H4 (cell line): ENCODE results near the gene DMC1. TPM values are rescaled to one million over a fixed set of nuclear protein-coding genes. Genes with fewer than 3 reads are reported as not detected.
A peak's percentile ranks its signal among the peaks of the same experiment; 100 is the strongest.
"Not testable (repeated sequence)": the region's sequence is repeated elsewhere in the genome, so short reads cannot be mapped to it uniquely, and the experiment has no call there.

Source experiments
- DNase-seq: peaks from one replicate; pipeline ENCODE4 v3.0.0-alpha.2; 2015; ENCODE audit warnings: low spot score
- total RNA-seq: library from RNA; depleted of rRNA; stranded (reverse); fragments of >200 nt; shearing (Covaris generic); gene quantifications from 2 replicates; pipeline ENCODE4 v1.2.3, GENCODE V29; 2014; rRNA removed

DMC1 gene, protein sequence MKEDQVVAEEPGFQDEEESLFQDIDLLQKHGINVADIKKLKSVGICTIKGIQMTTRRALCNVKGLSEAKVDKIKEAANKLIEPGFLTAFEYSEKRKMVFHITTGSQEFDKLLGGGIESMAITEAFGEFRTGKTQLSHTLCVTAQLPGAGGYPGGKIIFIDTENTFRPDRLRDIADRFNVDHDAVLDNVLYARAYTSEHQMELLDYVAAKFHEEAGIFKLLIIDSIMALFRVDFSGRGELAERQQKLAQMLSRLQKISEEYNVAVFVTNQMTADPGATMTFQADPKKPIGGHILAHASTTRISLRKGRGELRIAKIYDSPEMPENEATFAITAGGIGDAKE
- 0.14 and 3.7 TPM in 2 replicates for total RNA-seq

DNA sequence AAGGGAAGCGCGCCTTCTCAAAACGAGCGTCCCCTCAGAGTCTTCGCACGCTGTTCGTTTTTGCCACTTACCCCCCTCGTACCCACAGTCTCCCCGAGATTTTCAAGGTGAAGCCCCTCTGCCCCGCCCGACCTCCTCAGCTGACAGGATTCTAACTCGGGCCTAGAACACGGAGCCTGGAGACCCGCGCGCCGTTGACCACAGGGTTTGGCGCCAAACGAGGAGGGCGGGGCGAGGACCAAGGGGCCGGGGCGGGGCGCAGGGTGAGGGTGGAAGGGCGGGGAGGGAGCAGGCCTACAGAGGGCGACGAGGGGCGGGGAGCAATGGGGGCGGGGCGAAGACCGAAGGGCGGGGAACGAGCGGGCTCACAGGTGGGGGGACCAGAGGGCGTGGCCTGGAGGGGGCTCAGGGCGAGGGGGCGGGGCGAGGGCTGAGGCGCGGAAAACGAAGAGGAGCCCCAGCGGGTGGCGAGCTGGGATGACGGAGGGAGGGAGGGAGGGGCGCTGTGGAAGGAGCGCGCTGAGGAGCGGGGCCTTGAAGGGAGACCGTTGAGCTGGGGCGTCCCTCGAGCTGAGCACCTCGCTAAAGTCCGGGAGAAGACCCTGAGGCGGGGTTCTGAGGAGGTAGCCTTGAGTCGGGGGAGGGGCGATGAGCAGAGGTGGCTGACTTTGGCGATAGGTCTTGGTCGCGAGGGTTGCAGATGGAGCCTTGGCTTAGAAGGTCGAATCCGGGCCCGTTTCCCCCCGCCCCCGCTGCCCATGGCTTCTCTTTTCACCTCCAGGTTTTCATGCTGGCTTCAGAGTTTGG lies at the start of gene DMC1:
TSS of gene DMC1 (minus strand) at position 212 of the 807 bp plus-strand sequence. CDS start 1,927 bp downstream, outside the sequence.
- DNase-seq = peak; percentile 75

DNA sequence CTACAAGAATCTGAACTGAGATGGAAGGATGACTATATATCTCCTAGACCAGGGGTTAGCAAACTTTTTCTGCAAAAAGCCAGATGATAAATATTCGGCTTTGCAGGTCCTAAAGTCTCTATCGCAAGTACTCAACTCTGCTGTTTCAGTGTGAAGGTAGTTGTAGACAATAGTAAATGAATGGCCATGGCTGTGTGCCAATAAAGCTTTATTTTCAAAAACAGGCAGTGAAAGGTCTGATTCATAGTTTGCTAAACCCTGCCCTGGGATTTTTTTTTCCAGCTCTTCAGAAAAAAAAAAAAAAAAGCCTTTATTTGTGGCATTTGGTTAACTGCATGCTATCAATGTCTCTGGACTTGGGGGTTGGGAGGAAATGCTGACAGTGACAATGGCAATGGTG lies 48.7 kb upstream of the DMC1 start:
- DNase-seq = no peak

DNA sequence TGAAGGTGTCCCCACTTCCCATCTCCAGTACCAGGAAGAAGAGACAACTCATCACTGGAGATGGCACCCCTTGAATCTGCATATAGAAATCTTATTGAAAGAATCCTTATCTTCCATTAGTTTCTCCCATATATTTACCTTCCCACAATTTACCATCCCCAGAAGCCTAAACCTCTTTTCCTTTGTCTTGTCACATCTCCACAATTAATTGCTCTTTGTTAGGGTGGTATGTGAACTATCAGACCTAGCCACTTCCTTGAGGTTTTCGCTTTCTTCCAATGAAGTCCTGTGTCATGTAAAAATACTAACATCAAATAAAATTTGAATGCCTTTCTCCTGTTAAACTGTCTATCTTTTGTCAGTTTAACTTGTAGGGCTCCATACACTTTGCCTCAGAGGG lies 48.3 kb upstream of the DMC1 start:
- DNase-seq = no peak

DNA sequence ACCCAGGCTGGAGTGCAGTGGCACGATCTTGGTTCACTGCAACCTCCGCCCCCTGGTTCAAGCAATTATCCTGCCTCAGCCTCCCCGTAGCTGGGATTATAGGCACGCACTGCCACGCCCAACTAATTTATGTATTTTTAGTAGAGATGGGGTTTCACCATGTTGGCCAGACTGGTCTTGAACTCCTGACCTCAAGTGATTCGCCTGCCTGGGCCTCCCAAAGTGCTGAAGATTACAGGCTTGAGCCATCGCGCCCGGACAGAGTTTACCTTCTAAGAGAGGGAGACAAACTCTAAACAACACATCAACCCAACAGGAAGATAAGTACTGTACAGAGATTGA lies 45.1 kb upstream of the DMC1 start:
- not testable (repeated sequence) for DNase-seq

DNA sequence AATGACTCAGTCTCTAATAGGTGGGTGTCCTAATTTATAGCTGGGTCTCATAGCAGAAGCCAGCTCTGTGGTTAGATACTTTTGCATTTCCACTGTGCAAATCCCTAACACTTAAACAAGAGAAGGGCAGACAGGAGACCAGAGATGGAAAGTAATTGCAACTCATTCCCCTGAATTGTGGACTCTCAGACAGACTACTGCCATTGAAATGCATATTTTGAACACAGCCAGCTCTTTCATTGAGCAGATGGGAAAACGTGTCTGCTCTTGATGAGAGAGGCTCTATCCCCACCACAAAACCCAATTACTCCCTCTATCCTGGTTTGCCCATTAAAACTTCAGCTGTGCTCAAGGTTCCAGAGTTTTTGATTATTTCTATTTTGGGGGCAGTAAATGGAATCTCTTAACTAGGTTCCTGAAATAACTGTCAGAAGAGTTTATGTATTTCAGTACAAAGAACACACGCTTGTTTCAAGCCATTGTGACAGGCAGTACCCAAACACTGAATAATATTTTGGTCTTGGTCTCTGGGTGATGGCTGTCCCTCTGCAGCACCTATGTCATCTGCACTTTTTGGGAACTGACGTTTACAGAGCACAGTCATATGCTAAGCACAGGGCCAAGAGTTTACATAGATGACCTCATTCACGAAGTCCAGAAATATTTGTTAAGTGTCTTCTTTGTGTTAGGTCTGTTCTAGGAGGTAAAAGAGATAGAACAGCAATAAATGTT lies 44.5 kb upstream of the DMC1 start:
- no peak for DNase-seq

DNA sequence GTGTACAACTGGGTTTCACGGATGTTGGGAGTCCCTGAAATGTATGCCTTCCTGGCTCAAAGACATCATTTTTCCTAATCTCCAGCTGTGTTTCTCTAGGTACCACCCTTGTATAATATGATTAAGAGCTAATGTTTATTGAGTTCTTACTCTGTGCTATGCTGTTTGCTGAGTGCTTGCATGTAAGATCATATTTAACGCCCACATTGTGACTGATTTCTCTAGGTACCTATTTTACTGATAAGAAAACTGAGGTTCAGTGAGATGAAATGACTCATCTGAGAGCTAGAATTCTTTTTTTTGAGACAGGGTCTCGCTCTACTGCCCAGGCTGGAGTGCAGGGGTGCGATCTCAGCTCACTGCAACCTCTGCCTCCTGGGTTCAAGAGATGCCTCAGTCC lies 43.6 kb upstream of the DMC1 start:
- no peak for DNase-seq

DNA sequence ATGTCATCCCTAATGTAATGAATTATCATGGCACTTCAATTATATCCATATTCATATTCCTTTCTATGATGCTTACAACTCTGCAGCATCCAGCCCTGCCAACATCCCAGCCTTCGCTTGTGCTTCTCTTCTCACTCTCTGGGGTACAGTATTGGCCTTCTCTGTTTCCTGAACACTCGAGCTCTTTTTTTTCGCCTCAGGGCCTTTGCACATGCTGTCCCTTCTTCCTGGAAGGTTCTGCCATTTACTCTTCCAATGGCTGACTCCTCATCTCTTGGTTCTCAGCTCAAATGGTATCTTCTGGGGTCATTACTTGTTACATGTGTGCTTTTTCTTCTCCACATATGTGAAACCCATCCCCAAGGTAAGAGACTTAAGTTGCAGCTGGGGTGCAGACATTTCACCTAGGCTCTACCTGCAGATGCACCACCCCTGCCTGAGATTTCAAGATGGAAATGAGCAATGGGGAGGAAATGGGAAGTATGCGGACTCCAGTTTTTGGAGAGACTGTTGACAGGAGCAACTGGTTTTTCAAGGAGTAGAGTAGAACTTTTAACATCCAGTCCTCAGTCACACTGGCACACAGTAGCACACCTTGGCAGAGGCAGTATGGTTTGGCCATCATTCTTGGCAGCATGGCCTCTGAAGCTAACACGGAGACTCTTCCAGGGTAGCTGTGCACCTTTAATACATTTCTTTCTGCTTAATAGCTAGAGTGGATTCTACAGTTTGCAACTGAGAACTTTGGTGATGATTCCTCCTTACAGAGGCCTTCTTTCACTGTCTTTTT lies 42.4 kb upstream of the DMC1 start:
- no peak for DNase-seq

DNA sequence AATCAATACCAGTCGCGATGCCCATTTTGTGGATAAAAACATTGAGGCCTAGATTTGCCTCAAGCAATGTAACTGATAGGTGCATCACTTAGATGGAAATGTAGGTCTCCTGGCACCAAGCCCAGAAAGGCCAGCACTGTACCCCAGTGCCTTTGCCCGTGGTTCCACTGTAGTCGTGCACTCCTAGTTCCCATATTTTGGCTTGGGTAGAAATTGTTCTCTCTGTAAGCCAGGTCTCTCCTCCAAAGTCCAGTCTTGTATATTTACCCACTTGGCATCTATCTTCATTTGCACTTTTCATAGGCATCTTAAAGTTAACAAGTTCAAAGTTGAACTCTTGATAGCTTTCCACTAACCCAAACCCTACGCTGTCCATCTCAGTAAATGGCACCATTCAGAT lies 41.6 kb upstream of the DMC1 start:
- DNase-seq = no peak

DNA sequence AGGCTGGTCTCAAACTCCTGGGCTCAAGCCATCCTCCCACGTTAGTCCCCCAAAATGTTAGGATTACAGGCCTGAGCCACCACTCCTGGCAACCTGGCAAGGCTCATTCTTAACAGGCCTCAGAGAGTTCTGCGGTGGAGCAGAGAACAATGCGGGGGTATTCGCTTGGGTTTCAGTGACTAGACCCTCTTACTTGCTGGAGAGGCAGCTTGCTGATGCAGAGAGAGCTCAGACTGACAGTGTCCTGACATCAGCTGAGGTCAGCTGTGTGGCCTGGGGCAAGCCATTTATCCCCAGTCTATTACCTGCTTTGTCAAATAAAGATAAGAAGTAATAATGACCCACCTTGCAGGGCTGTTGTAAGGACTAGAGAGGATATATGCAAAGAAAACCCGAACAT lies 40.3 kb upstream of the DMC1 start:
- no peak for DNase-seq

DNA sequence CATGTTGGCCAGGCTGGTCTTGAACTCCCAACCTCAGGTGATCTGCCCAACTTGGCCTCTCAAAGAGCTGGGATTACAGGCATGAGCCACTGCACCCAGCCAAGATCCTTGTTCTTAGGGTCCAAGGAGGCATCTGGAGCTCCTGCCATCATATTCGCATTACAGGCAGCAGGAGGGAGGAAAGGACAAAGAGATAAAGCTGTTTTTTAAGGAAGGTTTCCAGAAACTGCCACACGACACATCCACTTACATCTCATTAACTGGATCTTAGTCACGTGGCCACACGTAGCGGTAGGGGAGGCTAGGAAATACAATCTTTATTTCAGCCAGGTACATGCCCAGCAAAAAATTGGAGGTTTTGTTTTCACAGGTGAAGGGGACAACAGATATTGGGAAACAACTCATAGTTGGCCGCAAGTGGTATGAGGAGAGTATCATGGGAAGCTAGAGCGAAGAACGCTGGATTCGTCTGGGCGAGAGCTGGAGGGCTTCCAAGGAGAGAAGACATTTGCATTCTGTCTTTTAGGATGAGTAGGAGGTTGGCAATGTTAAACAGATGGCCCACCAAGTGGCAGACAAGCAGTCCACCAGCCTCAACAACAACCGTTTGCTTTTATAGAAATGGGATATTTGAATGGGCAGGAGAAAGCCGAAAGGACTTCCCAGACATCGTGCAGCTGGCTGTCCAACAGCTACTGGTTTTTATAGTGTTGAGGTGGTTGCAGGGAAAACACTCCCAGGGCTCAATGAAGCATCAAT lies 39.2 kb upstream of the DMC1 start:
- no peak for DNase-seq

DNA sequence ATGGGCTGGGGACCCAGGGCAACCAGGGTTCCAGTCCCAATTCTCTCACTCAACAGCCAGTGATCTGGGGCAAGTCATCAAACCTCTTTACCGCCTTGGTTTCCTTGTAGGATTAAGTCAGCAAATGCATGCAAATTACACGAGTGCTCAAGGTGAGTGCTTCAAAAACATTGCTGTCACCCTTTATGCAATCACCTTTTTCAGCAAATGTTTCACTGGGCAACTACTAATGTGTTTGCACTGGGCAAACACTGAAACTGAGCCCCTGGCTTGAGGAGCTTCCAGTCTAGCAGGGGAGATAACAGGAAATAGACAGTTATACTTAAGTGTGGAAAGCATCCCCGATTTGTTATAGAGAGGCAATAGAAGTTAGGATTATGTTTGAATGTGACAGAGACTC lies 37.7 kb upstream of the DMC1 start:
- DNase-seq = no peak

DNA sequence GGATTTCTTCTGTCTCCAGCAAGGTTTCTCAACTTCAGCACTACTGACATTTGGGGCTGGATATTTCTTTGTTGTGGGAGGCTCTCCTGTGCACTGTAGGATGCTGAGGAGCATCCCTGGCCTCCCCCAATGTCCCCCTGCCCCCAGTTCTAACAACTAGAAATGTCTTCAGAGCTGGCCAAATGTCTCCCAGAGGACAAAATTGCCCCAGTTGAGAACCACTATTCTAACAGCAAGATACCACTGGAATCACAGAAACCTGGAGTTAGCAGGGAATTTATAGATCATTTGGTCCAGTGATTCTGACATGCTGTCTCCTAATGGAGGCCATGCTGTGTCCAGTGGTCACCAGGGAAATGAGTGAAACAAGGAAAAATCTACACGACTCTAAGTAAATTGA lies 32.2 kb upstream of the DMC1 start:
- DNase-seq = no peak

DNA sequence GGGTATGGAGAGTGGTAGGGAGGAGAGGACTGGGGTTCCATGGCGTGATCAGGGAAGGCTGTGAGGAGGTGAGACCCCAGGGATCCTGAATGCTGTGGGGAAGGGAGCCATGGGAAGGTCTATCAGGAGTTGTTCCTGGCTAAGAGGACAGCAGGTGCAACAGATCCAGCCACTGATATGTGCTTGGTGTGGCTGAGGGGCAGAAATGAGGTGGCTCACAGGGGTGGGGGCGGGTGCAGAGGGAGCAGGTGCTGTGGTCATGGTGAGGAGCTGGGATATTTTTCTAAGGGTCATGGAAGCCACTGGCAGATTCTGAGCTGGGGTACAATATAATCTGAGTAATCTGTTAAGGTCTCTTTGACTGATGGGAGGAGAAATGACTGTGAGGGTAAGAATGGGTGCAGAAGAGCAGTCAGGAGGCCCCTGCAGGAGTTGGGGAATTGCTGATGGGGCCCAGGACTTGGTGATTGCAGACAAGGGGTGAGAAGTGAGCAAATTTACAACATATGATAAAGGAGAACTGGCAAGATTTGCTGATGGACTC lies 31.3 kb upstream of the DMC1 start:
- DNase-seq = no peak

DNA sequence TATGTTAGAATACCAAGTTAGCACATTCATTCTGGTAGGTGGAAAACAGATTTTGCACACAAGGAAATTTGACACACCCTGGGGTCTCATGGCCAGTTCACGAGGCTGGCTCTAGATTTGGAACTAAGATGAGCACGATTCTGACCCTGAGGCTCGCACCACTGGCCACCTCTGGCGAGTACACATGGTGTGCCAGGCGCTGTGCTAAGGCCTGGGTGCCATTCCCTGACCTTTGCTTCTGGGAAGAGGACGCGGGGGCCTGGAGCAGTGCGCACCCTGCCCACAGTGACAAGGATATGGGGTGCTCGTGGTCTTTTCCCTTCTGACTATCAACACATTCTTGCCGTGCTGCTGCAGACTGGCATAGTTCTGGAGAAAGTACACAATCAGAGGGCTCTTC lies 29.5 kb upstream of the DMC1 start:
- DNase-seq = no peak

DNA sequence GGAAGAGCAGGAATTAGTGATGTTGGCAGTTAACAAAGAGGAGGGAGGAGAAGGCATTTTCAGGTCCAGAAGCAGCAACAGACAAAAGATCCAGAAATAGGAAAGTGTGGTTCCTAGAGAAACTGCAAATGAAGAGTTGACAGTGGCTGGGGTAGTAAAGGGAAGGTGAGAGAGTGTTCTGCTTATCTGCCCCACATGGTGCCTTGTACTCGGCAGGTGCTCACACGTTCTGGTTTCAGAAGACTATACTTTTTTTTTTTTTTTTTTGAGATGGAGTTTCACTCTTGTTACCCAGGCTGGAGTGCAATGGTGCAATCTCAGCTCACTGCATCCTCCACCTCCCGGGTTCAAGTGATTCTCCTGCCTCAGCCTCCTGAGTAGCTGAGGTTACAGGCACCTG lies 12.9 kb upstream of the DMC1 start:
- not testable (repeated sequence) for DNase-seq

DNA sequence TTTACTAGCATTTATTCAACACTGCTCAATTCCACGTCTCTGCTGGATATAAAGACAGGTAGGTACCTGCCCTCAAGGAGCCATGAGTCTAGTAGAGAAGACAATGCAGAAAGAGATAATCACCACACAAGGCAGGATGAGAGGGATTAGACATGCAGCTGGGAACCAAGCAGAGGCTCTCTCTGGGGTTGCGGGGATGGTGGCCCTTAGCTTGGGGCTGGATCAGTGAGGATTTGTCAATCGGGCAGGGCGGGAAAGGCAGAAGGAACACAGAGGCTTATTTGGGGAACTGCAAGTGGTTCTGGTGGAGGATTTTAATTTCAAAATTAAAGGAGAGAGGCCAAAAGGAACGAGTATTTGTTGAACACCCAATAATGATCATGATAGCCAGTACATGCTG lies 8.5 kb upstream of the DMC1 start:
- DNase-seq = no peak

DNA sequence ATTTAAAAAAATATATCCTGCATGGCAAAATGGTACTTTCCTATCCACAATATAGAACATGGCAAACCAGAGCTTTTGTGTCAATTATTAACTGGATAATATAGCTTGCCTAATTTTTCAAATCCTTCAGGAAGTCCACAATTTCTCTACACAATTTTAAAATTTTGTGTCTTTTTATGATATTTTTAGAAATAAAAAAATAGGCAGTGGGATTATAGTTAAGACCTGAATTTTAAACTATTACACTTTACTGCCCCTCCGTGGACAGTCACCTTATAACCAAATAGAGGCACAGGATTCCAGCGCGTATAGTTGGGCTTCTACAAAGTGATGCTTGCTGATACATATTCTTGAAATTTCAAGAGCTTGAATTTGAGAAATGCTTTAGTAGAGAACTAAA lies 2.1 kb upstream of the DMC1 start:
- peak; percentile 39 for DNase-seq

DNA sequence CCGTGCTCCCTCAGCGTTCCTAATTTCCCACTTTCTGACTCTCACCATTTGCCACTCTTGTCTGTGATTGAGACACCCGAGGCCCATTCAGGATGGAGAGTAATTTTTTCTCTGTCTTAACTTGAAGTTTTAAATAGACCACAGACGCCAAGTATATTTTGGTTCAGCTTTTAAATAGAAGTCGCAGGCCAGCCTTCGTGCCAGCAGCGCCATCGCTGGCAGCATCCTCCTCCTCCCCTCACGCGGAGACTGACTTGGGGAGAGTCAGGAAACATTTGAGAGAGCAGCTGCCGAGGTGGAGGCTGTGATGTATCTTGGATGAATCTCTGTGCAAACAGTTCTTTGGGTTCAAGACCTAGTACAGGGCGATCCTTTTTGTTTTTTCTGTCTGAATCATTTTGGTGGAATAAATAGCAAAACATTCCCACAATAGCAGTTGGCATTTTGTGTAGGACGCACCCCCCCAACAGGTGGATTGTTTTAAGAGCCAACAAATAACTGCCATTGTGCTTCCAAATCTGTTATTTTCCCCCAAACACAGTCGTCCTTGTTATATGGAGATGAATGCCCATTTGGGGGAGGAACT lies 889 bp upstream of the DMC1 start:
- DNase-seq = peak; percentile 21

DNA sequence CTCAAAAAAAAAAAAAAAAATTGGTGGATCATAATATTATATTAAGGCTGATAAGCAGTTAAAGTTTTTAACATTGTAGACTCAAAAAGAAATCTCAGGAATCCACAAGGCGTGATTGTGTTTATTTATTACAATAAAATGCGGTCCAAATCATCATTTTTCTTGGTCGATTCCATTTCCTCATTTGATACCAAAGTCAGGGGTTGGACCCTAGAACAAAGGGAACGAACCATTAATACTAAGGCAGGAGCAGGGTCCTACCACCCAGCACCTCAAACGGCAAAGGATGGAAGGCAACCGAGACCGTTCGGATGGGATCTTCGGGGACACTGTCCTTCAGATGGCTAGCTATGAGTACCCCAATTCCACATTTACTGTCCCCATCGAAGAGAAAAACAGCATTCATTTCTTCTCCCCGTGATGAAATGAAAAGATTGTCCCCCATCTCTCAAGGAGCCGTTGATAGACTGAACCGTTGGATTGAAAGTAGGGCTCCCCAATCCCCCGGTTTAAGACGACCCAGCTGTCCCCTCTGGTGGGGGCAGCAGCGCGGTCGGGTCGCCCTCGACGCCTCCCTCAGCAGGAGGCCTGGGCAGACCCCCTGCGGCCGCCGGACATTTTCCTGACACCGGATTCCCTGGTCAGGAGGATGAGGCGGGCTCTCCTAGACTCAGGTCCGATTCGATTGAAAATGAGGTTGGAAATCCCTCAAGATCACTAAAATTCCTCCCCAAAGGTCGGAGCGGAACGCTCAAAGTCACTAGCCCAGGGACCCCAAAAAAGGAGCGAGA lies 607 bp downstream of the DMC1 start:
- no peak for DNase-seq
